ENCODE measurements around the gene CNTROB.

GRCh38 chr17:7988750-7989178 lies 56.8 kb downstream of the CNTROB start:
- peak; percentile 32 to 88 (median 72) for TF ChIP-seq CTCF (IDR thresholded peaks at IDR 0.05)
- TF ChIP-seq POLR2A (IDR thresholded peaks at IDR 0.05) = no peak
- TF ChIP-seq EP300 (IDR thresholded peaks at IDR 0.05) = no peak
